GM19351 (cell line): ENCODE data around the gene SLC17A3.

ENCODE experiments used
- ATAC-seq: cut with Tn5 transposase; IDR thresholded peaks from one replicate; pipeline ENCODE4 v1.9.1; 2021; ENCODE audit warnings: mild to moderate bottlenecking, moderate library complexity; ENCODE audit not compliant: unreplicated experiment

SLC17A3 gene, protein sequence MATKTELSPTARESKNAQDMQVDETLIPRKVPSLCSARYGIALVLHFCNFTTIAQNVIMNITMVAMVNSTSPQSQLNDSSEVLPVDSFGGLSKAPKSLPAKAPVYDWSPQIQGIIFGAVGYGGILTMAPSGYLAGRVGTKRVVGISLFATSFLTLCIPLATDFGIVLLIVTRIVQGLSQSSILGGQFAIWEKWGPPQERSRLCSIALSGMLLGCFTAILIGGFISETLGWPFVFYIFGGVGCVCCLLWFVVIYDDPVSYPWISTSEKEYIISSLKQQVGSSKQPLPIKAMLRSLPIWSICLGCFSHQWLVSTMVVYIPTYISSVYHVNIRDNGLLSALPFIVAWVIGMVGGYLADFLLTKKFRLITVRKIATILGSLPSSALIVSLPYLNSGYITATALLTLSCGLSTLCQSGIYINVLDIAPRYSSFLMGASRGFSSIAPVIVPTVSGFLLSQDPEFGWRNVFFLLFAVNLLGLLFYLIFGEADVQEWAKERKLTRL

DNA sequence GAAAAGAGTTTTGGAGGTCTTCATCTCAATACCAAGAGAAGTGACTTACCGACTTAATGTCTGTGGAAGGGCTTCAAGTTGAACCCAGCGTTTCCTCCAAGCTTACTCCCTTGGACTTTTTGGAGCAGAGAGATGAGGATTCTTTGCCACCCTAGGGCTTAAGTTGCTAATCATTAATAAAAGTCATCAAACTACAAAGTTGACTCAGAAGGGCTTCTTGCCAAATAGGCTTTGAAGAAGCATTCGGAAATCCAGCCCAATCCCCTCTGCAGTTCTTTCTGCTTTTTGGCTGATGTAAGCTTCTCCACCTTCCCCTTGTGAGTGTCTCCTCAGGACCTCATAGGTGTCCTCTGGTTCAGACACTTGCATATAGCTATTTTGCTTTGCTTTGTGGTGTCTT is at the start of gene SLC17A3:
Gene SLC17A3, minus strand, starts transcription at position 126 of the 400 bp plus-strand sequence. CDS start 5,856 bp downstream, outside the sequence.
- ATAC-seq = no peak

DNA sequence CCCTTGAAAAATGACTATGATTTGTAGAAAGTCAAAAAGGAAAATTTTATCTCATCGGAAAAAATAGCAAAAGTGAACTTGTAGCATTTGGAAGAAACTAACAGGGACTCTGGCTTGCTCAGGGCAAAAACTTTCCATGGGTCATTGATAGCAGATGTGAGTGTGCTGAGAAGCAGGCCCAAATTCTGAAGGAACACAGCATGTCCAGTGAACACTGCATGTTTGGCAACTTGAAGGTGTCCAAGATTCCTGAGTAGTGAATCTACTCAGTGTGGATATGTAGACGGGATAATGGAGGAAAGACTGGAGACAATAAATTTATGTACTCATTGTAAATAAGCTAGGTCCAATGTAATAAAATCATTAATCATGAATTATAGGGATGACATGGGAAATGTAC is 48.3 kb upstream of the SLC17A3 start:
- no peak for ATAC-seq

DNA sequence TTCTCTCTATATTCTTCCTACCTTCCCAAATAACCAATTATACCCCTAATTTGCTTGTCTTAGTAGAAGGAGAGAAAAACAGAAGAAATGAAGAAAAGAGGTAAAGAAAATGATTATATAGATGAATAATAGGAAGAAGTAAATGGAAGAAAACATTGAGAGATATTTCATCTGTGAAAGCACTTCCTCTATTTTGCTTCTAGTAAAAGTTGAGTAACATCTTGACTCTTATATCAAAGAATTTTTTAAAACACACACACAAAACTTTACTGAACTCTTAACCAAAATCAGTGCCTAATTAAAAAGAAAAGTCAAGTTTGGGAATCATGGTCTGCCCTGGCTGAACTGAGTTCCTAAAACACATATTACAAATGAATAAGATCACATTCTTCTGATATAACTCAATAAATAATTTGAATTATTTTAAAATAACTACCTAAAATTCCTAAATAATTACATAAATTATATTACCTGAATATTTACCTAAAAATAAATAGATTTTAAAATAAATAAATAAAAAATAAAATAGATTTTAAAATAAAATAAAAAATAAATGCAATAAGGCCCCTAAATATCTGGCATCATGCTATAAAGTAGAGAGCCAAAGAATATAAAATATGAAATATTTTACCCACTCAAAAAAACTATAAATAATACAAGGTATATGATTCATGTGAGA is 47.6 kb upstream of the SLC17A3 start:
- no peak for ATAC-seq

DNA sequence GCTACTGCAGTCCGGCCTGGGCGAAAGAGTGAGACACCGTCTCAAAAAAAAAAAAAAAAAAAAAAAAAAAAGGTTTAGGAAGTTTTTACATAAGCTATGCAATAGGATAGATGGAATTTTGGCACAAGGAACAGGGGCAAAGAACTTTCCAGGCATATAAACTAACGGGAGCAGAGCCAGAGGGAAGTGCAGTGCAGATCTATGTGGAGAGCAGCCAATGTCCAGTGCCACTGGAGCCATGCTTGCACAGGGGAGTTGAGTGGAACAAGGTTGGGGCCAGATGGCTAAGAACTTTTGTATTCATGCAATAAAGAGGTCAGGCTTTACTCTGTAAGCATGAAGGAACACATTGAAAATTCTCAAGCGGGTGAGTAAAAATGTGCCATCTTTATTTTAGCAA is 45.6 kb upstream of the SLC17A3 start:
- ATAC-seq = no peak

DNA sequence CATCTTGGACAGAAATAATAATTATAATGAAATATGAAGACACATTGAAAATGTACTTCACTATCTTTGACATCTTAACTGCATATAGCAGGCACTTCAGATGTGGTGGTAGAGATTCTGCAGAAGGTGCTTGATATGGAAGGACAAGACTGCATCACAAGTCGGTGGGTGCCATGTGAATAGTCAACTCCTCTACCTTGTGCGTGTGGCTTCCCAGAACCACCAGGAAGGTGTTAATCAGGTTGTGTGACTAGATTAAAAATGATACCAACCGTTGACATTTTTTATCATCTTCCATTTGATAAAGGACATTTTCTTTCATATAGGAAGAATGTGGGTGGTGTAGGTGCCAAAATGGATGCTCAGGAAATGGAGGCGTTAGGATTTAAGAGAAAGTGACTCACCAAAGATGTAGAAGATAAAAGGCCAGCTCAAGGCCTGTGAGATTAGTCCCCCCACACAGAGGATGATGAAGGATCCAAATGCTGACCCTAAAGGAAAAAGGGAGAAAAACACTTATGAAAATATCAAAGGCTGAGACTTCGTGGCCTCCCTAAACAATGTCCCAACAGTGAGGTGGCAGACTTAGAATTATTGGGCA is 44.1 kb upstream of the SLC17A3 start:
- ATAC-seq = no peak

DNA sequence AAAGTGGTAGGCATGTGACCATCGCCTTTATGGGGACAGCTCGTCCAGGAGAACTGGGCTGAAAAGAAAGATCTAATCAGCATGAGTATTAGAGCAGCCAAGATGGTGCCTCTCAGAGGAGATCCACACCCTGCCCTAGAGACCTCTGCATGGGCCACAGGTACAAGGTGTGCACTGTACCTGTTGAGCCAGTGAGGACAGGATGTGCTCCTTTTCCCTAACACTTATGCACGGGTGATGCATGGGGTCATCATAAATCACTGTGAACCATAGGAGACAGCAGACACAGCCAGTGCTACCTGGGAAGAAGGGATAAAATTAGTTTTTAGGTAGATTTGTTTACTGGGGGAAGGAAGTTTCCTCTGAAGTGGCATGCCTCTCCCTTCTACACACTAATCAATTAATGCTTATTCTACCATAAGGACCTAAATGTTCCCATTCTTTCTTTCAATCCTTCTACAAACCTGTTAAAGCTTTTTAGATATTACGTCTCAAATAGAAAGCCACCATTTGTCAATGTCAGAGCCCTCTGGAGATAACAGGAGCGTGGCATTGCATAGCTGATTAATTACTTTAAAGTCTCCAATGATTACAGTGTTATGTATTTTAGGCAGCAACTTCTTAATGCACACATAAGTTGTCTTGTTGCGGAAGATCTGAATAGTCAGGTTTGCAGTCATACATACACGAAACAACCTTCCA is 42.9 kb upstream of the SLC17A3 start:
- no peak for ATAC-seq

DNA sequence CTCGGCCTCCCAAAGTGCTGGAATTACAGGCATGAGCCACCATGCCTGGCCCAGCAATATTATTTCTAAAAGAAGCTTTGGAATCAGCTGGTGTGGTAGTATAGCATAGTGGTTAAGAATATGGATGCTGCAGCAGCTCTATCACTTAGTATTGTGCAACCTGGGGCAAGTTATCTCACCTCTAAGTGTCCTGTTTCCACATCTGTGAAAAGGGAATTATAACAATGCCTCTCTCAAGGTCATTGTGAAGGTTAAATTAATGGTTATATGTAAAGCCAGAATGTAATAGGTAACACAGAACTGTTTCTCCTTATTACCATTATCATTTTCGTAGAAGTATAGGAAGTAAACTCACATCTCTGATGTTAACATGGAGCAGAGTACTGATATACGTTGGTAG is 42.3 kb upstream of the SLC17A3 start:
- no peak for ATAC-seq

DNA sequence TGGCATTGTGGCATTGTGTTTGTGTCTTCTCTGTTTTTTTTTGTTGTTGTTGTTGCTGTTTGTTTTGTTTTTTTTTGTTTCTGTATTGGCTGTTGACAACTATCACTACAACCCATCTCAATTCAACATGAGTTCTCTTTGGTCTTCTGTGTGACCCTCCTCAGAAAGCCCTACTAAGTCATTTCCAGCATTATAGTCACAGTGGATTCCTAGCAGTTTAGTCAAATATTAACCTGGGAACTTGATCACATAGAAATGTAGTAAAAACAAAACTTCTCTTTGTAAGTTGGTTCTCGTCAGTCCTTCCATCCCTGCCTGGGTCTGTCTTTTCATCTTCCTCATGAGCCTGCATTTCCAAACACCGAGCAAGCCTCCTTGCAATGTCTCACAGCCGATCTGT is 39.7 kb upstream of the SLC17A3 start:
- ATAC-seq = no peak

DNA sequence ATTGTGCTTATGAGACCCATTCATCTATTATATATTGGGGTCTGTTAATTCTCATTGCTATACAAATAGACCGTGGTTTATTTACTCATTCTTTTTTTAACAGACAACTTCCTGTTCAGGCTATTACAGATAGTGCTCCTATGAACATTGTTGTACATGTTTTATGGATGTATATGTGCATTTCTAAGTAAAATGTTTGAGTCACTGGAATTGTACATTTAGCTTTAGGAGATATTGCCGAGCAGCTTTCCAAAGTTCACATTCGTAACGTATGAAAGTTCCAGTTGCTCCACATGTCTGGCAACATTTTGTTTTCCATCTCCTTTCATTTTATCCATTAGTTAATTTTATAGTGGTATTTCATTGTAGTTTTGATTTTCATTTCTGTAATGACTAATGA is 37.3 kb upstream of the SLC17A3 start:
- ATAC-seq = no peak

DNA sequence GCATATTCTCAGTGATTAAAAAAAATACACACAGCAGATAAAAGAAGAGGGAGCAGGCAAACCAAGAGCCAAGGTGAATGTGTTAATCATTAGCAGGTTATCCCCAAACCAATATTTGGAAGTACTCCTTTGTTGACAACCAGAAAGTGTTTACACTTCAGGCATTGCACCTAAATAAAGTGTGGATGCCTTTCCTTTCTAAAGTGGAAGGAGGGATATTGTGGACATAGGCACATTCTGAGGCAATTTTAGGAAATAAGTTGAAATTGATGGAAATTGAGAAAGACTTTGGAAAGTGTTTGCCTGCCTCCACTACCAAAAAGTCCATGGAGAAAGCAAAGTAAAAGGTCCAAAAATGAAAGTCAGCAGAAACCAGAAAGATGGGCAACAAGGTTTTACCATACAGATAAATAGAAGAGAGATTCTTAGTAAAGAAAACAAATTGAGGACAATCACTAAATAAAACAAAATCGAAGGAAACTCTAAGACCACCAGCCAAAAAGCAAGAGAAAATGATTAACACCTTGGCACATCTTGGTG is 33.5 kb upstream of the SLC17A3 start:
- no peak for ATAC-seq

DNA sequence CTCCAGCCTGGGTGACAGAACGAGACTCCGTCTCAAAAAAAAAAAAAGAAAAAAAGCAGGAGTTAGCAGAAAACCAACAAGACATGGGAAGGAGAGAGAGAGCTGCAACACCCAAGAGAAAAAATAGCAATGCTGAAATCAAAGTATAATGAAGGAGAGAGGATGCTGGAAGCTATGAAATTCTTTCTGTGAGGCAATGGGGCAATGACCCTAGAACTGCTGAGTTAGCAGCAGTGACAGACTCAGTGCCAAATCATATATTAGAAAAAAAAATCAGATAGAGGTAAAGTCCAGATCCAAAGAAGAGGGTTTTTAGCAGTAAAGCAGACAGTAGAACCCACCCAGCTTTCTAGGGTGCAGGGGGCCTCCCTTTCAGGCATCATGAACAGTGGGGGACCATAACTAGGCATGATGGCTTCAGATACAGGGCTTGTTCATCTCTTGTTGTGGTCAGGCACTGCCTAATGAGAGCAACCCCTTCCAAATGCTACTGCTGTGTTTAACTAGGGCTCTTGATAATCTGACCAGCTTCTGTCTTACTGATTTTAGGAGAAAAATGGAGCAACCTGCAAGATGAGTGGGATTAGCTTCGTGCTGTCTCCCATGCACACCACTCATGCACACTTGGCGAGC is 29.5 kb upstream of the SLC17A3 start:
- ATAC-seq = no peak

DNA sequence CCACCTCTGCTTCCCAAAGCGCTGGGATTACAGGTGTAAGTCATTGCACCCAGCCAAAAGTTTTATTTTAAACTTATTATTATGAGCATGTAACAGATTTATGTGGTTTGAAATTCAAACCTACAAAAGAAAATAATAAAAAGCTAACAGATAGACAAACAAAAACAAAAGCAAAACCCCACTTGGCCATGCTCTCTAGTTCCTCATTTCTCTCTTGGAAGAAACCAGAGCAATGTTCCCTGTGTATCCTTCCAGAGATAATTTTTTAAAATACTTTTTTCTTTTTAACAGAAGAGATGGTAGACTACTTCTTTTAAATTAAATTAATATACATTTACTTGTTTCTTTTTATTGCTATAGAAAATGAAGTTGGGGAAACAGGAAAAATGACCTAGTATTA is 28.0 kb upstream of the SLC17A3 start:
- ATAC-seq = no peak

DNA sequence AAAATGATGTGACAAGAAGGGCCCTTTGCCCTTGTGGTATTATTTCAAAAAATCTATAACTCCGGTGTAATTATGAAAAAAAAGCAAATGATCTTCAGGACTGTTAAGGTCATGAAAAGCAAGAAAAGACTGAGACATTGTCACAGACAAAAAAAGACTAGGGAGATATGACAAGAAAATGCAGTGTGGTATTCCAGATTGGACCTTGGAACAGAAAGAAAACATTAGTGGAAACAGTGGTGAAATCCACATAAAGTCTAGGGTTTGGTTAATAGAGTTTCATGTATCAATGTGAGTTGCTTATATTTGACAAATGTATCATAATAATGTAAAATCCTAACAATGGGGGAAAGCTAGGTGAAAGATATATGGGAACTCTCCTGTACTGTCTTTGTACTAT is 26.8 kb upstream of the SLC17A3 start:
- ATAC-seq = no peak

DNA sequence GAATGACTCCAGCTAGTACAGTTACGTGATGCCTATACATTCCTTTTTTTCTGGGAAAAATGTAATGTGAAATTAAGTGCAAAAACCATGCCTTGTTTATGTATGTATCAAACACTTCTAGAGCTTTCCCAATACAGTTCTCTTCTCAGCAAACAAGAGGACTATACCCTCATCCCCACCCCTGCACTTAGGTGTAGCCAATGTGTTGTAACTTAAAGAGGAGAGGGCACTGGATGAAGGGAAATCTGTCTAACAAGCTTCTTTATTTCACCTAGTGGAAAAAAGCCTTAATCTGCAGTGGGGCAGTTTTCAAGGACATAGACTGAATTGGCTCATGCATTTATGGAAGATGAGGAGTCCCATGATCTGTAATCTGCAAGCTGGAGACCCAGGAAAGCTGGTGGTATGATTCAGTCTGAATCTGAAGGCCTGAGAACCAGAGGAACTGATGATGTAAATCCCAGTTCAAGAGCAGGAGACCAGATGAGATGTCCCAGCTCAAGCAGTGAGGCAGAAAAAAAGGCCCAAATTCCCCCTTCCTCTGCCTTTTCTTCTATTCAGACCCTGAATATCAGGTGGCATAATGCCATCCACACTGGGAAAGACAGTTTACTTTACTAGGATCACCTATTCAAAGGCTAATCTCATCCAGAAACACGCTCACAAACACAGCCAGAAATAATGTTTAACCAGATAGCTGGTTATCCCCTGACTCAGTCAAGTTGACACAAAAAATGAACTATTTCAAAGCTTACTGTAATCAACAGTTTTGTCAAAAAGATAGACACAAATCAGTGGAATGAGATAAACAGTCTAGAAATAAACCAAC is 25.8 kb upstream of the SLC17A3 start:
- no peak for ATAC-seq

DNA sequence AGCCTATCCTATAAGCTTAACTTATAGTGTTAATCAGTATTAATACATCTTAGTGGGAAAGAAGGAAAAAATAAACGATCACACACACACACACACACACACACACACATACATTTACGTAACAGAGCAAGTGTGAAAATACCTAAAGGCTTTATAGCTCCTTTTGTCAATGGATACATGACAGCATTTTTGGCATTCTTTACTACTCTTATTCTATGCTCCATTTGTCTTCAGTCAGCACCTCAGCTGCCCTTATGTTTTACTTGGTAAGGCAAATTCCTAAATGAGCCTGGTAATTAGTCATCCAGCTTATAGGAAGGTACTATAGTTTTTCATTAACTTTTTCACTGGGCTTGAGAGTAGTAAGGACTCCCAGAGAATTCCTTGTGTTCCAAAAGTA is 25.1 kb upstream of the SLC17A3 start:
- no peak for ATAC-seq

DNA sequence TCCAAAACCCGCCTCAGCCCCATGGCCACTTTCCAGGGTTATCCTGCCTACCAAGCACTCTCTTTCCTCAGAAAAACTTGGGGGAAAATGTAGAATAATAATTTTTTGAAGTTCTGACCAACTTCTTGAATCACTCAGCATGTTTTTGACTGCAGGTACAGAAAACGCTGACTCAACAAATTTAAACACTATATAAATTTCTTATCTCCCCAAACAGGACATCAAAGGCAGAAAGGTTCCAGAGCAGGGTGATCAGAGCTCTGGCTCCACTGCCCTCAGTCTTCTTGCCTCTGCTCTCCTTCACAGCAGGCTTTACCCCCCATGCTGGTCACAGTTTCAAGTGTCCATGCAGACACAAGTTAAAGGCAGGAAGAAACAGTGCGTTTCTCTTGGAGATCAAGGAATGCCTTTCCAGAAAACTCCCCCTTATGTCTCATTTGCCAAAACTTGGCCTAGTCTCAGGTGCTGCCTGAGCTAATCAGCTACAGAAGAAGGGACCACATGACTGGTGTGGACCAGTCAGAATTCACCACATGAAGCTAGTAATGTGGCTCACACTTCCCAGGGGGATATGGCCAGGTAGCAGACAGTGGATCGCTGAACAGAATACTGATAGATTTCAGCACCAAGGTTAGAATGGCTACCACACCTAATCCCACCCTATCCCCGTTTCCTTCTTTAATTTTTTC is 24.4 kb upstream of the SLC17A3 start:
- ATAC-seq = no peak

DNA sequence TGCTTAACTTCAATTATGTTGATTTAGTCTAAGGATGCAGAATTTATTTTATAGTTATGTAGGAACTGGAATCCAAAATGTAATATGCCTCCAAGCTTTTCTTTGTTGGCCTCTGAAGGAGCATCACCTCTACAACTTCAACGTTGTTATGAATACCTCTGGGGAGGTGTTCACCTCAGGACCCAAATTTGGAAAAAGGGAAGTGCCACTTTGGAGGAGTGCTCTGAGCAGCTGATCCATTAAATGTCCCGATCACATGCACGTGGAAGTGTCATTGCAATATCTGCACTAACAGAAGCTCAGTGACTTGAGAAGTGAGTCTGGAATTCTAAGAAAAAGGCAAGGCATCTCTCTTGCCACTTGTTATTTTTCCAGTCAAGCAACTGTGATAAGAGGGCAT is 22.2 kb upstream of the SLC17A3 start:
- no peak for ATAC-seq

DNA sequence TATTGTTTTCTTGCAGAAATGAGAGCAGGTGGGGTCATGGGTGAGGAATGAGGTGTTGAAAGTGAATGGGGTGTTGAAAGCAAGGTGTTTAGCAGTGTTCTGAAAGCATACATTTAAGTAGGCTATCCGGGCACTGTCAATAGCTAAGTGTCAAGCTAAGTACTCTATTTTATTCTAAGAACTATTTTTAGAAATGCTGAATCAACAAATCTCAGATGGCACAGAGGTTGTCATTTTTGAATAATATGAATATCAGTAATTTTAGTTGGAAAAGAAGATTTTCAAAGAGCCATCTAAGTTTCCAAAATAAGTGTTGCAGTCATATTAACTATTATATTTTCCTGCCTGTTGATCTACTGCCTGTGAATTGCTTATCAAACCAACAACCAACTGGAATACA is 21.7 kb upstream of the SLC17A3 start:
- no peak for ATAC-seq

DNA sequence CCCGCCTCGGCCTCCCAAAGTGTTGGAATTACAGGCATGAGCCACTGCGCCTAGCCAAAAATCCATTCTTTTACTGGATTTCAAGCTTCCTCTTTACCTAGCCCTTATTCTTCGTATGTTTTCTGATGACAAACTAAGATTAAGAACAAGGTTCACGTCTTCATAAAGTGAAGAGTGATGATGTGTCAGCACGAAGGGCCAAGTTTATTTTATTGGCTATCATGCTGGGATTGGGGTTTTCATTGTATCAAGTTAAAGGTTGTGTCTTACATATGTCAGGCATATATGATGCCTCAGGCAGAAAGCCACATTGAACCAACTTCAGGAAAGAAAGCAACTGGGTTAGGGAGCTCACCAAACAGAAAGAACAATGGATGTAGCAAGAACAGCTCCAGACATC is 19.7 kb upstream of the SLC17A3 start:
- no peak for ATAC-seq
